HG02973 (cell line): ENCODE data around the gene CHD5.

ENCODE experiments used
- ATAC-seq: cut with Tn5 transposase; IDR thresholded peaks from one replicate; pipeline ENCODE4 v1.9.1; 2021; ENCODE audit warnings: moderate library complexity; ENCODE audit not compliant: unreplicated experiment

Gene CHD5

GRCh38 chr1:6101826-6102531 lies 78.1 kb downstream of the CHD5 start:
- ATAC-seq, result no peak

DNA sequence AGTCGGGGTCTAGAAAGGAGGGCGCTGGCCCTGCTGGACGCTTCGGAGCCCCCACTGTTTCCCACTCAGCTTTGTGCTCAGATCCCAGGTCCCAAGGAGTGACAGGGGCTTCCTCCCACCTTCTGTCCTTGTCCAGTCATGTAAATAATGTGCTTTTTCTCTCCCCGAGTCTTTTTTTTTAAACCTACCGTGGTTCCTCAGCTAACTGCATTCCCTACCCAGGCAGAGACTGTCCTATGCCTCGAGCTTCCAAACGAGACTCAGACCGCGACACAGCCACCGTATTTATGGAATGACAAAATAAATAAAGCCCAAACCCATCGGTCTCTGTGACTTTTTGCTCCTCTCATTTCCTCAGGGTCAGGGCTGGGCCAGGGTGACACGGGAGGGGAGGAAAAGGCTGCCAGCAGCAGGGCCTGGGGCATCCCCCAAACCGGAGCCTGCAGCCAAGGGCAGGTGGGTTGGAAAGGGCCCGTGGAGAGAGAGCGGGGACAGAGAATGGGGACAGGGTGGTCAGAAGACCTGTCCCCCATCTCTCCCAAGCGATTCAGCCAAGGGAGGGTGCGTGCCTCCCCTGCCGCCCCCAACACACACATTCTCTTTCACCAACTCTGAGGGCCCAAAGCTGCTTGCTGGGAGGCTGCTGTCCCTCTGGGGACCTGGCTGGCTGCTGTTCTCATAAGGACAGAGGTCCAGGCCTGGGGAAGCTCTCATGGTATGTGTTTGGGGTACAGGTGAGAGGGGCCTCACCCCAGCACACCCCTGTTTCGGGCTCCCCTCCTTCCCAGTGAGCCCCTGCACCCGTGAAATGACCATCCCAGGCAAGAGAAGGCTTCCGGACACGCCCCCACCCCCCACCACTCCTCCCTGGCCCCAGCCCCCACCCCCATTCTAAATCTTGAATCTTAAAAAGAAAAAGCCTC lies 79.0 kb downstream of the CHD5 start:
- no peak for ATAC-seq

GRCh38 chr1:6099787-6100765 lies 80.0 kb downstream of the CHD5 start:
- no peak for ATAC-seq

DNA sequence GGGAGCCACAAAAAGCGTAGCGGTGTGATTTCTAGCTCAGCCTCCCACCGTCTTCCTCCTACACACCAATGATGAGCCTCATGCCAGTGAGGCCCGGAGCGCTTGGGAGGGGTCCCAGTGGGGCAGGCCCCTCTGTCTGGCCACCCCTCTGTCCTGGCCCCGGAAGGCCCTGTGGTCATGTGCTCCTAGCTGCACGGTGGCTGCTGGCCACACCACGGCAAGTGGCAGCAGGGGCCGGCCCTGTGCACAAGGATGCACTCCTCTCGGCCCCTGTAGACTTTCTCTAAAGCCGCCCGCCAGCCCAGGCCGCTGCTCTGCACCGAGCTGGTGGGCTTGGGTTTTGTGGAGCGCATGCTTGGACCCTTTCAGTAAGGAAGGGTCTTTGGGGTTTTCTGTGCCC lies 80.8 kb downstream of the CHD5 start:
- ATAC-seq, result no peak

- no peak for ATAC-seq
These were observed 81.6 kb downstream of the CHD5 start for GRCh38 chr1:6098303-6099215.

DNA sequence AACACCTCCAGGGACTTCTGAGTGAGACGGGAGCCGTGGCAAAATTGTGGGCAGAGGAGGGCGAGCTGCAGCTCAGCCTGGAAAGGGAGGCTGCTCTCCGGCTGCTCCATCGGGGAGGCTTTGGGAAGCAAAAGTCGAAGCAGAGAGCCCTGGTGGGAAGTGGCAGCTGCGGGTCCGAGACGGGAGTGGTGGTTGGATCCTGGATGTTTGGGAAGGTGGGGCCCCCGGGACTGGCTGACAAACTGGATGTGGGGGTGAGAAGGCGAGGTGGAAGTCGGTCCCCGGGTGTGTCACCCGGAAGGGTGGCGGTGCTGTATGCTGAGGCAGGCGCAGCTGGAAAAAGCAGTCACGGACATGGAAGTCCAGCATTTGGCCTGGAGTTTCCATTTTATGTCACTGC lies 82.3 kb downstream of the CHD5 start:
- no peak for ATAC-seq

DNA sequence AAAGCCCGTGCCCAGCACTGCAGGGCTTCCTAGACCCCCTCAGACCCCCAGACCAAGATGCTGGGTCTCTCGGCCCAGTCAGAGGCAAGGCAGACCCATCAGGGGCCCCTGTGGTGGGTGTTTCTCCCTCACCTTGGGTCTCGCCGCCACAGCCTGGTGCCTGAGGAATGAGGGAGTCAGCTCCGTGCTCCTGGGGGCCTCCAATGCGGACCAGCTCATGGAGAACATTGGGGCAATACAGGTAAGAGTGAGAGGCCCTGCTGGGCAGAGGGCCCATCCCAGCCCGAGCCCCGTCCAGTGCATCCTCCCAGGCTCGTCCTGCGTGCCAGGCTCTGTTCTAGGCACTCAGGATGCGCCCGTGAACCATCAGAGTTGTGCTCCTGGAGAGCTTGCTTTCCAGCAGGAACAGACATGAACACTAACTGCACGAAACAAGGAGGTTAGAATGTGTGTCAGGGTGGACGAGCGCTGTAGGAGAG lies 83.0 kb downstream of the CHD5 start:
- no peak for ATAC-seq

GRCh38 chr1:6096243-6097116 lies 83.6 kb downstream of the CHD5 start:
- no peak for ATAC-seq

- ATAC-seq, result no peak
These were observed 84.4 kb downstream of the CHD5 start for GRCh38 chr1:6095511-6096242.

DNA sequence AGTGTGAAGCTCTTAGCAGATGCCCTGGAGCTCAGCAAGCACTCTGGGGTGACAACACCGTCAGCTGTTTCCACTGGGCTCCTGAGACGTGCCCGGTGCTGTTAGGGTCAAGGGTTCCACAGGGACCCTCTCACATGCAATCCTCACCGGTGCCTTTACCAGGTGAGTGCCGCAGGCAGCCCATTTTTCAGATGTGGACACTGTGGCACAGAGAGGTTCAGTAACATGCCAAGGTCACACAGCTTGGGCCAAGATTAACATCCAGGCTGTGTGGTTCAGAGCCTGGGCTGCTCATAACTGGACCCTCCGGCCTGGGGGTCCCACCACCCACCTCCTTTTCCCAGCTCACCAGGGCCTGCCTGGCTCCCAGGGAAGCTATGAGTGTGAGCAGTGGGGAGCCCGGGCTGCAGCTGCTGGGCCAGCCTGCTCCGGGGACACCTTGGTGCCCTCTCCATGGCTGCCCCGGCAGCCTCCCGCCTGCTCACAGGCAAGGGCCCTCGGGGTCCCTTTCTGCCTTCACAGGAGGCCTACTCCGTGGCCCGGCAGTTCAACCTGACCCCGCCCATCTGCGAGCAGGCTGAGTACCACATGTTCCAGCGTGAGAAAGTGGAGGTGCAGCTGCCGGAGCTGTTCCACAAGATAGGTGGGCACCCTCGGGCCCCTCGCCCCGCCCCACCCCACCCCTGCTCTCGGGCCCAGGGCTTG lies 85.2 kb downstream of the CHD5 start:
- ATAC-seq, result no peak

GRCh38 chr1:6094246-6094645 lies 85.9 kb downstream of the CHD5 start:
- no peak for ATAC-seq

DNA sequence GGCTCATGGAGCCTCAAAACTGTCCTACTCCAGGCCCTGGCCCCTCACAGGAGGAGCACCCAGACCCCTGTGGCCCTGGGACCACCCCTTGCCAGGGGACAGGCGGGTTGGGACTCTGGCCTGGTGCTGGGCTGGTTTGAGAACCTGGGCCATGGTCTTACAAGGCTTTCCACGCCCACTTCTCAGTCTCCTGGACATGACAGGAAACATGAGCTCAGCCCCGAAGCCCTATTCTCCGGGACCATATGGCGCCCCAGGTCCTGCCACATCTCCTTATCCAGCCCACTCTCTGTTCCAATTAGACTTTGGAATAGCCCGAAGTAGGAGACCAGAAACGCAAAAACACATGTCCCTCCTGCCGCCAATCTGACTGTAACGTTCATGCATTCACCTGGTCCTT lies 86.5 kb downstream of the CHD5 start:
- ATAC-seq, result no peak

DNA sequence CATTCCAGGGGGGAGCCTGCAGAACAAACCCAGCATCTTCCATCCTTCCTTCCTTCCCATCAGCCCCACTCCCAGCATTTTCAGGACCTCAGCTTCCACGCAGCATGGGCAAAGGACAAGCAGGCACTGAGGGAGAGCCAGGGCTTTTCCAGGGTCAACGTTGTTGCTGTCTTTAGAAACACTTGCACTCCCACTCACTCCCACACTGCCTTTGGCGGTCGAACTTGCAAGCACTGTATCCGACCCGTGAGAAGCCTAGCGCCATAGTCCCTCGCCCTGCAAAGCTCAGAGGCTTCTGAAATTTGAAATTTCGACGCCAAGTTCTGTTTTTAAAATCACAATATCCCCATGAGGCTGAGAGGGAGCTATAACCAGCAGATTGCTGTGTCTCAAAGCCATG lies 87.0 kb downstream of the CHD5 start:
- no peak for ATAC-seq

GRCh38 chr1:6092211-6092610 lies 87.9 kb downstream of the CHD5 start:
- no peak for ATAC-seq

- ATAC-seq, result no peak
These were observed 88.4 kb downstream of the CHD5 start for GRCh38 chr1:6091823-6092109.

- no peak for ATAC-seq
These were observed 88.9 kb downstream of the CHD5 start for GRCh38 chr1:6090996-6091822.

- no peak for ATAC-seq
These were observed 89.8 kb downstream of the CHD5 start for GRCh38 chr1:6090288-6090687.
